ENCODE results near the gene OR52H1.

DNA sequence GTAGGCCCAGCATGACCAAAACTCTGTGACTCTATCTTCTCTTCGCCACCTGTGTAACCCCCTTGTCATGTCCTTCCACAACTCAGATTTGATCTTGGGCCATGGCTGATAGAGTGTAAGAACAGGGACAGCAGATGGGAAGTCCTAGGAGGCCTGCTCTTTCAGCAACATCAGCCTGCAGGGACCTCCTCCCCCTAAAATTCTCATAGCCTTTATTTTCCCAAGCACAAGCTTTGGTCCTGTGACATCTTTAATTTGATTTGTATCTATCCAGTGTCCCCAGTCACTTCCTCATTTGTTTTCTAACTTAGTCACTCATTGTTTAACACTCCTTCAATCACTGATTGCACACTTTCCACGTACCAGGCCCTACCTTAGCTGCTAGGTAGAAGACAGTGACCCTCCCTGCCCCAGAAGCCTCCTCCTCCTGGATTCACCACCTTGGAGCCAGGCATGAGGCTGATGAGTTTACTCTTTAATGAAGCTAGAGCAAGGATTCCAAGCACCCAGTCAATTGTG, 43.9 kb downstream of the OR52H1 start:
- TF ChIP-seq, protein P1, sequence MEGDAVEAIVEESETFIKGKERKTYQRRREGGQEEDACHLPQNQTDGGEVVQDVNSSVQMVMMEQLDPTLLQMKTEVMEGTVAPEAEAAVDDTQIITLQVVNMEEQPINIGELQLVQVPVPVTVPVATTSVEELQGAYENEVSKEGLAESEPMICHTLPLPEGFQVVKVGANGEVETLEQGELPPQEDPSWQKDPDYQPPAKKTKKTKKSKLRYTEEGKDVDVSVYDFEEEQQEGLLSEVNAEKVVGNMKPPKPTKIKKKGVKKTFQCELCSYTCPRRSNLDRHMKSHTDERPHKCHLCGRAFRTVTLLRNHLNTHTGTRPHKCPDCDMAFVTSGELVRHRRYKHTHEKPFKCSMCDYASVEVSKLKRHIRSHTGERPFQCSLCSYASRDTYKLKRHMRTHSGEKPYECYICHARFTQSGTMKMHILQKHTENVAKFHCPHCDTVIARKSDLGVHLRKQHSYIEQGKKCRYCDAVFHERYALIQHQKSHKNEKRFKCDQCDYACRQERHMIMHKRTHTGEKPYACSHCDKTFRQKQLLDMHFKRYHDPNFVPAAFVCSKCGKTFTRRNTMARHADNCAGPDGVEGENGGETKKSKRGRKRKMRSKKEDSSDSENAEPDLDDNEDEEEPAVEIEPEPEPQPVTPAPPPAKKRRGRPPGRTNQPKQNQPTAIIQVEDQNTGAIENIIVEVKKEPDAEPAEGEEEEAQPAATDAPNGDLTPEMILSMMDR (IDR thresholded peaks at IDR 0.05): no peak
- no peak for TF ChIP-seq POLR2A (IDR thresholded peaks at IDR 0.05)
- no peak for TF ChIP-seq EP300 (IDR thresholded peaks at IDR 0.05)
